DND-41 (cell line): Measurements from ENCODE around the gene TUT4.

Experiments used
- EZH2 ChIP-seq: IDR thresholded peaks from 3 replicates; pipeline ENCODE4 v1.6.1; 2012; ENCODE audit warnings: borderline replicate concordance, low read depth, mild to moderate bottlenecking, moderate library complexity, low read length, inconsistent platforms; ENCODE audit not compliant: severe bottlenecking
- TF ChIP-seq, protein P1 (sequence below): IDR thresholded peaks from 2 replicates; pipeline ENCODE4 v1.5.1; 2012; ENCODE audit warnings: borderline replicate concordance, low read length, moderate library complexity, mild to moderate bottlenecking; ENCODE audit not compliant: poor library complexity, severe bottlenecking; ENCODE audit errors: extremely low read depth

DNA sequence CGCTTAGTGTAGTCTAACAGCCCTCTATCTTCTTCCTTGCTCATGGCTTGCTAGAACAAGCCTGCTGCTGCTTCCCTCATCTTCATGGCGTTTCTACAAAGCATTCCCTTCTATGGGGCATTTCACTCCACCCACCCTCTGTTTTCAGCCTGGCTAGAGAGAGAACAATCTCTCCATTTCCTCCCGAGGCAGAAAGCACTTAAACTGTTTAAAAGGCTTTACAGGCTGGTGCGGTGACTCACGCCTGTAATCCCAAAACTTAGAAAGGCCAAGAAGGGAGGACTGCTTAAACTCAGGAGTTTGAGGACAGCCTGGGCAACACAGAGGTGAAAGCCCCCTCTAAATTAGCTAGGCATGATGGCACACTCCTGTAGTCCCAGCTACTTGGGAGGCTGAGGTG, 166.4 kb downstream of the TUT4 start:
- TF ChIP-seq EZH2, result no peak
- TF ChIP-seq, protein P1, sequence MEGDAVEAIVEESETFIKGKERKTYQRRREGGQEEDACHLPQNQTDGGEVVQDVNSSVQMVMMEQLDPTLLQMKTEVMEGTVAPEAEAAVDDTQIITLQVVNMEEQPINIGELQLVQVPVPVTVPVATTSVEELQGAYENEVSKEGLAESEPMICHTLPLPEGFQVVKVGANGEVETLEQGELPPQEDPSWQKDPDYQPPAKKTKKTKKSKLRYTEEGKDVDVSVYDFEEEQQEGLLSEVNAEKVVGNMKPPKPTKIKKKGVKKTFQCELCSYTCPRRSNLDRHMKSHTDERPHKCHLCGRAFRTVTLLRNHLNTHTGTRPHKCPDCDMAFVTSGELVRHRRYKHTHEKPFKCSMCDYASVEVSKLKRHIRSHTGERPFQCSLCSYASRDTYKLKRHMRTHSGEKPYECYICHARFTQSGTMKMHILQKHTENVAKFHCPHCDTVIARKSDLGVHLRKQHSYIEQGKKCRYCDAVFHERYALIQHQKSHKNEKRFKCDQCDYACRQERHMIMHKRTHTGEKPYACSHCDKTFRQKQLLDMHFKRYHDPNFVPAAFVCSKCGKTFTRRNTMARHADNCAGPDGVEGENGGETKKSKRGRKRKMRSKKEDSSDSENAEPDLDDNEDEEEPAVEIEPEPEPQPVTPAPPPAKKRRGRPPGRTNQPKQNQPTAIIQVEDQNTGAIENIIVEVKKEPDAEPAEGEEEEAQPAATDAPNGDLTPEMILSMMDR, result no peak
